Panc1 (cell line): Measurements from ENCODE around the gene CNOT3. TPM values are rescaled to one million over a fixed set of nuclear protein-coding genes. Genes with fewer than 3 reads are reported as not detected.

Experiments used
- ATAC-seq: fragments of 200-7000 bp; cut with Tn5 transposase; 2 replicates; pipeline ENCODE4 v1.9.1; 2020; ENCODE audit warnings: mild to moderate bottlenecking, moderate library complexity
- BruUV-seq: library from RNA; stranded (reverse); fragments of 400-500 nt; replicated peaks from 2 replicates; lab custom pipeline; 2021; lab: Mats Ljungman, UMichigan
- CTCF ChIA-PET: fragments of 300-600 bp; sonication (Branson Sonifier 250); formaldehyde crosslinking; loops from one replicate; lab custom pipeline; 2022; ENCODE audit warnings: antibody characterized with exemption; lab: Charles Lee
- POLR2A ChIA-PET: fragments of 300-600 bp; sonication (Branson Sonifier 250); formaldehyde crosslinking; loops from one replicate; lab custom pipeline; 2022; ENCODE audit warnings: antibody characterized with exemption; lab: Charles Lee
- DNase-seq: peaks from one replicate; pipeline ENCODE4 v3.0.0-alpha.2; 2010; ENCODE audit warnings: low read depth, low spot score
- H3K27ac ChIP-seq: 2 replicates; pipeline ENCODE4 v1.5.1; 2011; ENCODE audit warnings: mild to moderate bottlenecking, low read length, inconsistent platforms
- H3K27me3 ChIP-seq: fragments of 200-500 bp; sonication (Bioruptor generic); 2 replicates; pipeline ENCODE4 v1.6.0; 2014; ENCODE audit warnings: low read length, inconsistent platforms; ENCODE audit not compliant: control insufficient read depth, insufficient read depth
- H3K36me3 ChIP-seq: fragments of 200-500 bp; sonication (Bioruptor generic); 2 replicates; pipeline ENCODE4 v1.5.1; 2014; ENCODE audit warnings: inconsistent platforms, mild to moderate bottlenecking, low read length, moderate library complexity; ENCODE audit not compliant: control insufficient read depth, insufficient read depth
- H3K4me1 ChIP-seq: 2 replicates; pipeline ENCODE4 v1.5.1; 2011; ENCODE audit warnings: inconsistent platforms, mild to moderate bottlenecking, low read length, moderate library complexity; ENCODE audit not compliant: control insufficient read depth, insufficient read depth
- H3K4me3 ChIP-seq, 2 experiments: 2 replicates each; pipeline ENCODE4 v1.5.1; 2011 to 2012; ENCODE audit warnings: low read depth in 2 of 2, low read length in 2 of 2, mild to moderate bottlenecking in 2 of 2, inconsistent platforms in 1 of 2, moderate library complexity in 1 of 2
- H3K9me3 ChIP-seq: fragments of 200-500 bp; sonication (Bioruptor generic); 2 replicates; pipeline ENCODE4 v1.5.1; 2014; ENCODE audit warnings: low read depth, mild to moderate bottlenecking, inconsistent platforms, low read length, moderate library complexity; ENCODE audit not compliant: control insufficient read depth, insufficient read depth
- POLR2AphosphoS5 ChIP-seq: IDR thresholded peaks from 2 replicates; pipeline ENCODE4 v1.6.1; 2012; ENCODE audit warnings: mild to moderate bottlenecking, low read depth, low read length, moderate library complexity
- SIN3A ChIP-seq: IDR thresholded peaks from 2 replicates; pipeline ENCODE4 v1.6.1; 2012; ENCODE audit warnings: low read depth, mild to moderate bottlenecking, low read length, moderate library complexity, borderline replicate concordance; ENCODE audit not compliant: insufficient read depth
- TCF7L2 ChIP-seq: IDR thresholded peaks from 2 replicates; pipeline ENCODE4 v1.6.1; 2011; ENCODE audit warnings: mild to moderate bottlenecking, low read depth, low read length, inconsistent platforms
- in situ Hi-C: cut with HindIII; loops from 2 replicates; pipeline ENCODE4 v1.10.0; 2016; ENCODE audit warnings: low sequenced_read_pairs, low pct_unique_long_range_greater_than_20kb
- intact Hi-C: fragments of 100-400 bp; cut with micrococcal nuclease; formaldehyde crosslinking; loops from one replicate; pipeline ENCODE4 v1.10.0; 2022; ENCODE audit not compliant: unreplicated experiment
- total RNA-seq: library from RNA; stranded (reverse); gene quantifications from one replicate; pipeline ENCODE4 v1.2.1, GENCODE V29; 2021; ENCODE audit not compliant: unreplicated experiment
- TF ChIP-seq, protein P1 (sequence below), 2 experiments: IDR thresholded peaks; 2 replicates each; pipeline ENCODE4 v1.6.1; 2011 to 2012; ENCODE audit warnings: low read depth in 2 of 2, control low read depth in 1 of 2, low read length in 1 of 2, mild to moderate bottlenecking in 1 of 2, moderate library complexity in 1 of 2; ENCODE audit not compliant: insufficient read depth in 1 of 2
- TF ChIP-seq, protein P2 (sequence below): fragments of 450-650 bp; IDR thresholded peaks from 2 replicates; pipeline ENCODE4 v1.5.1; 2017; ENCODE audit warnings: mild to moderate bottlenecking

Gene CNOT3
- total RNA-seq, 1 experiment from 2014 or later = 111 TPM

DNA sequence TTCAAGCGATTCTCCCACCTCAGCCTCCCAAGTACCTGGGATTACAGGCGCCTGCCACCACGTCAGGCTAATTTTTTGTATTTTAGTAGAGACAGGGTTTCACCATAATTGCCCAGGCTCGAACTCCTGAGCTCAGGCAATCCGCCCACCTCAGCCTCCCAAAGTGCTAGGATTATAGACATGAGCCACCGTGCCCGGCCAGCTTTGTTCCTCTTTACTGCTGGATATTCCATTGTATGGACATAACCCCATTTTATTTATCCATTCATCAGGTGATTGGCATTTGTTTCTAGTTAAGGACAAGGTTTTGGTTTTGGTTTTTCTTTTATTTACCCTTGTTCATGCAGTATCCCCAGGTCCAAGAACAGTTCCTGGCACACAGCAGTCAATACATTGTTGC, 59.0 kb downstream of the CNOT3 start:
- no TSS peak for BruUV-seq
- TF ChIP-seq POLR2AphosphoS5 (no peak), SIN3A (no peak)
- TF ChIP-seq, protein P1, sequence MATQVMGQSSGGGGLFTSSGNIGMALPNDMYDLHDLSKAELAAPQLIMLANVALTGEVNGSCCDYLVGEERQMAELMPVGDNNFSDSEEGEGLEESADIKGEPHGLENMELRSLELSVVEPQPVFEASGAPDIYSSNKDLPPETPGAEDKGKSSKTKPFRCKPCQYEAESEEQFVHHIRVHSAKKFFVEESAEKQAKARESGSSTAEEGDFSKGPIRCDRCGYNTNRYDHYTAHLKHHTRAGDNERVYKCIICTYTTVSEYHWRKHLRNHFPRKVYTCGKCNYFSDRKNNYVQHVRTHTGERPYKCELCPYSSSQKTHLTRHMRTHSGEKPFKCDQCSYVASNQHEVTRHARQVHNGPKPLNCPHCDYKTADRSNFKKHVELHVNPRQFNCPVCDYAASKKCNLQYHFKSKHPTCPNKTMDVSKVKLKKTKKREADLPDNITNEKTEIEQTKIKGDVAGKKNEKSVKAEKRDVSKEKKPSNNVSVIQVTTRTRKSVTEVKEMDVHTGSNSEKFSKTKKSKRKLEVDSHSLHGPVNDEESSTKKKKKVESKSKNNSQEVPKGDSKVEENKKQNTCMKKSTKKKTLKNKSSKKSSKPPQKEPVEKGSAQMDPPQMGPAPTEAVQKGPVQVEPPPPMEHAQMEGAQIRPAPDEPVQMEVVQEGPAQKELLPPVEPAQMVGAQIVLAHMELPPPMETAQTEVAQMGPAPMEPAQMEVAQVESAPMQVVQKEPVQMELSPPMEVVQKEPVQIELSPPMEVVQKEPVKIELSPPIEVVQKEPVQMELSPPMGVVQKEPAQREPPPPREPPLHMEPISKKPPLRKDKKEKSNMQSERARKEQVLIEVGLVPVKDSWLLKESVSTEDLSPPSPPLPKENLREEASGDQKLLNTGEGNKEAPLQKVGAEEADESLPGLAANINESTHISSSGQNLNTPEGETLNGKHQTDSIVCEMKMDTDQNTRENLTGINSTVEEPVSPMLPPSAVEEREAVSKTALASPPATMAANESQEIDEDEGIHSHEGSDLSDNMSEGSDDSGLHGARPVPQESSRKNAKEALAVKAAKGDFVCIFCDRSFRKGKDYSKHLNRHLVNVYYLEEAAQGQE (IDR thresholded peaks at IDR 0.05; ENCODE audit: insufficient read depth in 1 of 2, low read depth in 2 of 2, low read length in 1 of 2) = no peak
- H3K4me3 ChIP-seq = no peak overlapping the region
- CTCF ChIA-PET = no interaction called here
- no peak overlapping the region for H3K27ac ChIP-seq
- POLR2A ChIA-PET = interaction anchor here (0.9 kb wide), 1 partner anchor 28 kb away, joined by 3 read pairs; no protein-coding TSS in a partner anchor
- ATAC-seq (no peak), DNase-seq (no peak)
- H3K27me3 ChIP-seq = no peaks in the 10 kb centered on the region
- in situ Hi-C loops (no loop called here), intact Hi-C loops (no loop called here)
- H3K4me1 ChIP-seq = peaks cover 9% of the 10 kb centered on the region
- H3K36me3 ChIP-seq = peaks cover 18% of the 10 kb centered on the region
- no peaks in the 10 kb centered on the region for H3K9me3 ChIP-seq

DNA sequence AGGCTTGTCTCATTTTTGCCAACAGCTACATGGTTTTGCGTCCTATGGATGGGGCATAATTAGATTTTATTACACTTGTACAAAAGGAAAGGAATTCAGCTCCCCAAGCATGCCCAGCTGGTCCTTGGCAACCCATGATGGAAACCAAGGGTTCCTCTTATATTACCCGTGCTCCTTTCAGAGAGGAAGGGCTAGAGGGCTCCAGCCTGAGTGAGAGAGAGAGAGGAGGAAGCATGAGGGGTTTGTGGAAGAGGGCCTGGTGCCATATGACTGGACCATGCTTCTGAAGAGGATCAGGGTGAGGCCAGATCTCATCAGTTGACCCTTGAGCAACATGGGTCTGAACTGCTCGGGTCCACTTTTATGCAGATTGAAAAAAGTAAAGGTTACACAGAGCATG, 59.6 kb downstream of the CNOT3 start:
- POLR2A ChIA-PET = no interaction called here
- CTCF ChIA-PET = no interaction called here
- no TSS peak for BruUV-seq

More for the DNA sequence above, 59.6 kb downstream of the CNOT3 start:
- TF ChIP-seq SIN3A = no peak
- TF ChIP-seq, protein P2, sequence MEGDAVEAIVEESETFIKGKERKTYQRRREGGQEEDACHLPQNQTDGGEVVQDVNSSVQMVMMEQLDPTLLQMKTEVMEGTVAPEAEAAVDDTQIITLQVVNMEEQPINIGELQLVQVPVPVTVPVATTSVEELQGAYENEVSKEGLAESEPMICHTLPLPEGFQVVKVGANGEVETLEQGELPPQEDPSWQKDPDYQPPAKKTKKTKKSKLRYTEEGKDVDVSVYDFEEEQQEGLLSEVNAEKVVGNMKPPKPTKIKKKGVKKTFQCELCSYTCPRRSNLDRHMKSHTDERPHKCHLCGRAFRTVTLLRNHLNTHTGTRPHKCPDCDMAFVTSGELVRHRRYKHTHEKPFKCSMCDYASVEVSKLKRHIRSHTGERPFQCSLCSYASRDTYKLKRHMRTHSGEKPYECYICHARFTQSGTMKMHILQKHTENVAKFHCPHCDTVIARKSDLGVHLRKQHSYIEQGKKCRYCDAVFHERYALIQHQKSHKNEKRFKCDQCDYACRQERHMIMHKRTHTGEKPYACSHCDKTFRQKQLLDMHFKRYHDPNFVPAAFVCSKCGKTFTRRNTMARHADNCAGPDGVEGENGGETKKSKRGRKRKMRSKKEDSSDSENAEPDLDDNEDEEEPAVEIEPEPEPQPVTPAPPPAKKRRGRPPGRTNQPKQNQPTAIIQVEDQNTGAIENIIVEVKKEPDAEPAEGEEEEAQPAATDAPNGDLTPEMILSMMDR = no peak
- no peak for TF ChIP-seq TCF7L2
- TF ChIP-seq POLR2AphosphoS5 = no peak
- TF ChIP-seq, protein P1 (IDR thresholded peaks at IDR 0.05; ENCODE audit: insufficient read depth in 1 of 2, low read depth in 2 of 2, low read length in 1 of 2) = no peak
- in situ Hi-C loops (no loop called here), intact Hi-C loops (no loop called here)
- Histone ChIP-seq H3K4me1 (peaks cover 10% of the 10 kb centered on the region), H3K9me3 (no peaks in the 10 kb centered on the region), H3K4me3 (no peak overlapping the region), H3K36me3 (peaks cover 22% of the 10 kb centered on the region), H3K27me3 (no peaks in the 10 kb centered on the region), H3K27ac (no peak overlapping the region)
- ATAC-seq = no peak
- no peak for DNase-seq
